K562 (cell line): Measurements from ENCODE around the gene GPR85. TPM values are rescaled to one million over a fixed set of nuclear protein-coding genes. Genes with fewer than 3 reads are reported as not detected.

Experiments
- ARID1B ChIP-seq: fragments of 450-650 bp; IDR thresholded peaks from 2 replicates; pipeline ENCODE4 v1.6.1; 2016; ENCODE audit warnings: antibody characterized with exemption, mild to moderate bottlenecking, inconsistent platforms
- CEBPZ ChIP-seq: fragments of 150-350 bp; IDR thresholded peaks from 2 replicates; pipeline ENCODE4 v1.6.1; 2014; ENCODE audit warnings: low read depth, mild to moderate bottlenecking, low read length, borderline replicate concordance
- CREB3L1 ChIP-seq: fragments of 450-650 bp; IDR thresholded peaks from 2 replicates; pipeline ENCODE4 v1.6.1; 2014; ENCODE audit warnings: low read depth, mild to moderate bottlenecking, moderate library complexity, borderline replicate concordance
- ELK1 ChIP-seq: sonication (generic); formaldehyde crosslinking; IDR thresholded peaks from 2 replicates; pipeline ENCODE4 v1.8.1; 2022; ENCODE audit warnings: missing genetic modification reagents
- FOXJ3 ChIP-seq: sonication (generic); formaldehyde crosslinking; IDR thresholded peaks from 2 replicates; pipeline ENCODE4 v1.4.0; 2020; ENCODE audit warnings: mild to moderate bottlenecking, missing genetic modification reagents
- HNRNPH1 ChIP-seq: fragments of 200-400 bp; formaldehyde crosslinking; optimal IDR thresholded peaks from 2 replicates; pipeline ENCODE3; 2017; ENCODE audit warnings: low read depth, mild to moderate bottlenecking, low read length, moderate library complexity
- KLF10 ChIP-seq: fragments of 250-450 bp; sonication (Bioruptor Pico); IDR thresholded peaks from 2 replicates; pipeline ENCODE4 v1.6.1; 2021; ENCODE audit warnings: matching md5 sums
- POLR2H ChIP-seq: IDR thresholded peaks from 2 replicates; pipeline ENCODE4 v1.6.1; 2016; ENCODE audit warnings: missing genetic modification characterization, low read depth, mild to moderate bottlenecking, control low read depth, missing compliant biosample characterization, moderate library complexity
- POU5F1 ChIP-seq: fragments of 150-350 bp; IDR thresholded peaks from 2 replicates; pipeline ENCODE4 v1.6.1; 2014; ENCODE audit warnings: borderline replicate concordance, low read length, low read depth, mild to moderate bottlenecking; ENCODE audit not compliant: partially characterized antibody
- RBM15 ChIP-seq: fragments of 200-400 bp; formaldehyde crosslinking; IDR thresholded peaks from 2 replicates; pipeline ENCODE4 v1.6.1; 2018; ENCODE audit warnings: mild to moderate bottlenecking, low read length, moderate library complexity; ENCODE audit not compliant: insufficient read depth
- SREBF1 ChIP-seq: fragments of 150-350 bp; IDR thresholded peaks from 2 replicates; pipeline ENCODE4 v1.6.1; 2014; ENCODE audit warnings: antibody characterized with exemption, low read depth, low read length, borderline replicate concordance
- SRSF7 ChIP-seq: fragments of 200-400 bp; formaldehyde crosslinking; optimal IDR thresholded peaks from 2 replicates; pipeline ENCODE3; 2017; ENCODE audit warnings: mild to moderate bottlenecking, low read depth, low read length
- TCF7L2 ChIP-seq: fragments of 150-350 bp; IDR thresholded peaks from 2 replicates; pipeline ENCODE4 v1.6.1; 2016; ENCODE audit warnings: low read depth, mild to moderate bottlenecking, low read length, moderate library complexity
- TSC22D4 ChIP-seq: fragments of 450-650 bp; IDR thresholded peaks from 2 replicates; pipeline ENCODE4 v1.6.1; 2016; ENCODE audit warnings: missing genetic modification characterization, missing biosample characterization, control low read depth
- ZBTB12 ChIP-seq: fragments of 250-450 bp; sonication (Bioruptor Pico); IDR thresholded peaks from 2 replicates; pipeline ENCODE4 v1.4.0; 2020
- ZNF134 ChIP-seq: fragments of 250-450 bp; sonication (Bioruptor Pico); conservative IDR thresholded peaks from 2 replicates; pipeline ENCODE4 v1.4.0; 2020
- ZNF140 ChIP-seq: fragments of 250-450 bp; sonication (Bioruptor Pico); IDR thresholded peaks from 2 replicates; pipeline ENCODE4 v1.8.0; 2021; ENCODE audit warnings: moderate library complexity, mild to moderate bottlenecking, inconsistent platforms
- ZNF75A ChIP-seq: fragments of 450-650 bp; formaldehyde crosslinking; IDR thresholded peaks from 2 replicates; pipeline ENCODE4 v1.4.0; 2020; ENCODE audit warnings: mild to moderate bottlenecking
- polyA plus RNA-seq, 8 experiments: library from polyadenylated mRNA; depleted of rRNA in 4 of 8; stranded (reverse) in 5 of 8; unstranded in 3 of 8; fragments of >200 nt; fragmentation: Nextera tagmentation in 2 of 8; fragmentation: Illumina TruSeq in 1 of 8; extraction: Ambion mirVana in 2 of 8; extraction: Trizol in 1 of 8; gene quantifications; 2 replicates each; pipeline versions ENCODE4 v1.2.1 to v1.2.3, GENCODE V29; 2011 to 2014; ENCODE audit warnings: inconsistent platforms in 1 of 8, missing spikeins in 1 of 8
- total RNA-seq, 7 experiments: library from RNA; depleted of rRNA in 6 of 7; stranded (reverse); fragments of >200 nt in 6 of 7; fragmentation: Illumina TruSeq in 2 of 7; extraction: Trizol in 2 of 7; gene quantifications; 2 replicates each; pipeline versions ENCODE4 v1.2.1 to v1.2.3, GENCODE V29; 2011 to 2021; ENCODE audit warnings: low replicate concordance in 1 of 7

The GPR85 gene
- total and polyA plus RNA-seq, 9 of the 15 experiments (the other 6 are each of a cell fraction or from before 2014, with no cell fraction given): 2.9 to 18.2 (median 4.0) TPM

GRCh38 chr7:113085781-113086390 lies 741 bp downstream of the GPR85 start (continued):
- no peak for TF ChIP-seq POU5F1
- peak; percentile 52; the same call in 1 of the 2 replicates for TF ChIP-seq ARID1B
- no peak for TF ChIP-seq CEBPZ
- TF ChIP-seq CREB3L1: no peak
- no peak for TF ChIP-seq TSC22D4 (tag)
- TF ChIP-seq SRSF7: no peak
- no peak for TF ChIP-seq RBM15
- TF ChIP-seq TCF7L2: no peak
- TF ChIP-seq ZNF140 (CRISPR knock-in tag): no peak
- no peak for TF ChIP-seq SREBF1
- no peak for TF ChIP-seq ZNF134 (CRISPR knock-in tag)
- TF ChIP-seq KLF10 (CRISPR knock-in tag): no peak
- no peak for TF ChIP-seq FOXJ3 (CRISPR knock-in tag)
- TF ChIP-seq ZBTB12: no peak
- no peak for TF ChIP-seq ELK1
- TF ChIP-seq ZNF75A: no peak
- no peak for TF ChIP-seq HNRNPH1
- no peak for TF ChIP-seq POLR2H (tag)
